SIG-M5 treated with dmso at 0.1 percent for 504 hours (cell line): ENCODE measurements around the gene ARHGAP6.
"Not testable (repeated sequence)": the region's sequence is repeated elsewhere in the genome, so short reads cannot be mapped to it uniquely, and the experiment has no call there.

Experiments used
- DNase-seq: peaks from one replicate; lab custom pipeline; 2025; ENCODE audit not compliant: unreplicated experiment; lab: John Stamatoyannopoulos, UW

The ARHGAP6 gene

DNA sequence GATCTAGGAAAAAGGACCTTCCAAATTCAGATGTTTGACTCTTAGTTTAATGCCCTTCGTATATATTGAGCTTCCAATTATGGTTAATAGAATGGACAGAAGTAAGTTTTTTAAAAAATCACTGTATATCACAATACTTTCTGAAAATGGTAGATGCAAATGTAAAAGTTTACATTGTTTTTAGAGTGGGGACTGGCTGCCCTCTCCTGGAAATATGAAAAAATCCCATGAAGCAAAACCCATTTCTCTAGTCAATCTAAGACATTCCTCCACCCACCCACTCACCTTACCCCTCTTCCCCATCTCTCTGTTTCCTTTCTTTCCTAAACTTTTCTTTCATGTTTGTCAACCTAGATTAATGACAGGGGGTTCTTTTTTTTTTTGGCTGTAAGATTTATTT lies 134.5 kb downstream of the ARHGAP6 start:
- no peak for DNase-seq

DNA sequence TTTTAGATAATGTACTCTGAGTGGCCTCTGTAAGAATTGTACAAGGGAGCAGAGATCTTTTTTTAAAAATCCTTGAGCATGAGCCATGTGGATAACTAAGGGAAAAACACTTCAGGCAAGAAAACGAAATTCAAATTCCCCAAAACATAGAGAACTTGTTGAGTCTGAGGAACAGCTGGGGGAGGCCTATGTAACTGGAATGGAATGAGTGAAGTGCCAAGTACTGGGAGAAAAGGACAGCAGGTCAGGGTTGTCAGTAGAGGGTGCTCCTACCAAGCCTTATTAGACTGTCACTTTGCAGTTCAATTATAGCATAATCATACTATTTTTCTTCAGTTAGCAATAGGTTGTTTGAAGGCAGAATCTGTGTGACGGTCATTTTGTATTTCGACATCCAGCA lies 135.1 kb downstream of the ARHGAP6 start:
- no peak for DNase-seq

DNA sequence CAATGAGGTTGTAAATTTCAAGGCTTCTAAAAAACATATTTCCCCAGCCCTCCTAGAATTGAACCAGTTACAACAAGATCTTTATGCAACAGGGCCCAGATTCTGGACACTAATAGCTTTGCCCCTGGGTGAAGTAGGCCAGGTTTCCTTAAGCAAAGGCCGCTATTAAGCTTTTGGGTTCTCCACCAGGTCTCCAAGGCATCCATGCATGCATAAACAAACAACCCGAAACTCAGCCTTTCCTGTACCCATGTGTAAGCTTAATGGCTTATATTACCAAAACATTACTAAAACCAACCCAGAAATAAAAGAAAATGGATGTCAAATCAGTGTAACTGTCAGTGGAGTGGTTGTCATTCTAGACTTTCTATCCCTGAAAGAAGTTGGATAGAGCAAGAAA lies 137.1 kb downstream of the ARHGAP6 start:
- no peak for DNase-seq

DNA sequence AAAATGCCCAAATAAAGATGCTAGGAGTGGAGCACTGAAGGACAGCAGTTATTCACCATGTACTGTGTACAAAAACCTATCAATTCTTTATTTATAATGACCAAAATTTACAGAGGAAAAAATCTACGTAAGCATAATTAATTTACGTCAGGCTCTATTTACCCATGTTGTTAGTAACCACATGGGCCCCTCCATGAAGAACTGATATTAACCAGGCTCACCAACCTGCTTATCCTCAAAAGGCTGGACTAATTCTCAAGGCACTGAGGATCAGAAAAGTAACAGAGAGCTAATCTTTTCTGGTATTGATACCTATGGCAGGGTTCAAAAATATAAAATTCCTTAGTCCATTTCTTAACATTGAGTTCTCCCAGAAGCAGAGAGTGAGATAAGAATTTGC lies 140.0 kb downstream of the ARHGAP6 start:
- DNase-seq, result no peak

DNA sequence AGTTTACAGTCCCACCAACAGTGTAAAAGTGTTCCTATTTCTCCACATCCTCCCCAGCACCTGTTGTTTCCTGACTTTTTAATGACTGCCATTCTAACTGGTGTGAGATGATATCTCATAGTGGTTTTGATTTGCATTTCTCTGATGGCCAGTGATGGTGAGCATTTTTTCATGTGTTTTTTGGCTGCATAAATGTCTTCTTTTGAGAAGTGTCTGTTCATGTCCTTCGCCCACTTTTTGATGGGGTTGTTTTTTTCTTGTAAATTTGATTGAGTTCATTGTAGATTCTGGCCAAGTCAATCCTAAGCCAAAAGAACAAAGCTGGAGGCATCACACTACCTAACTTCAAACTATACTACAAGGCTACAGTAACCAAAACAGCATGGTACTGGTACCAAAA lies 146.5 kb downstream of the ARHGAP6 start:
- not testable (repeated sequence) for DNase-seq

DNA sequence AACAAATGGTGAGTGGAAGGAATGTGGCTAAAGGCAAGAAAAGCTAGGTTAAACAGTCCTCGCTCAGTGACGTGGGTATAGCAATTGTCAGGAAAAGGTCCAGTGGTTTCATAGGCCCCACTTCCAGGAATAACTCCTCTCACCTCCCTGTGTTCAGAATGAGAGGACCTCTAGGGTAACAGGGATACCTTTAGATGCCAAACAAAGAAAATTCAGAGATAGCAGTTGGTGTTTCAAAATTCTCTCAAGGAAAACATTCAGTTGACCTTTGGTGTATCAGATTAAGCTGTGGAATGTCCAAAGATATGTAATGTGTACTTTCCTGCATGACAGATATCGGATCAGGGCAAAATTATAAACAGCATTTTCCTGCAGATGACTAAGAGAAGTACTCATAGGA lies 155.9 kb downstream of the ARHGAP6 start:
- DNase-seq, result no peak

DNA sequence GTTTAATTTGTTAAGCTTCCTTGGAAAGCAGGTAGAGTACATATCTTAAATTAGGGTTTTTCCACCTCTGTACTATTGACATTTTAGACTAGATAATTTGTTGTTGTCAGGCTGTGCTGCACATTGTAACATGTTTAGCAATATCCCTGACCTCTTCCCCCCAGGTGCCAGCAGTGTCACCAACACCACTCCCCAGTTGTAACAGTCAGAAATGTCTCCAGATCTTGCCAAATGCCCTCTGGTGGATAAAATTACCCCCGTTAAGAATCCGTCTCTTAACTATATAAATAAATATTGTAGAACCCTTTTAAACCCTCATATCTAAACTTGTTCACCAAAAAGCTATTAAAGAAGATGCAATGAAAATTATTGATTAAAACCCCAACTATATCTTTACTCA lies 161.5 kb downstream of the ARHGAP6 start:
- no peak for DNase-seq

DNA sequence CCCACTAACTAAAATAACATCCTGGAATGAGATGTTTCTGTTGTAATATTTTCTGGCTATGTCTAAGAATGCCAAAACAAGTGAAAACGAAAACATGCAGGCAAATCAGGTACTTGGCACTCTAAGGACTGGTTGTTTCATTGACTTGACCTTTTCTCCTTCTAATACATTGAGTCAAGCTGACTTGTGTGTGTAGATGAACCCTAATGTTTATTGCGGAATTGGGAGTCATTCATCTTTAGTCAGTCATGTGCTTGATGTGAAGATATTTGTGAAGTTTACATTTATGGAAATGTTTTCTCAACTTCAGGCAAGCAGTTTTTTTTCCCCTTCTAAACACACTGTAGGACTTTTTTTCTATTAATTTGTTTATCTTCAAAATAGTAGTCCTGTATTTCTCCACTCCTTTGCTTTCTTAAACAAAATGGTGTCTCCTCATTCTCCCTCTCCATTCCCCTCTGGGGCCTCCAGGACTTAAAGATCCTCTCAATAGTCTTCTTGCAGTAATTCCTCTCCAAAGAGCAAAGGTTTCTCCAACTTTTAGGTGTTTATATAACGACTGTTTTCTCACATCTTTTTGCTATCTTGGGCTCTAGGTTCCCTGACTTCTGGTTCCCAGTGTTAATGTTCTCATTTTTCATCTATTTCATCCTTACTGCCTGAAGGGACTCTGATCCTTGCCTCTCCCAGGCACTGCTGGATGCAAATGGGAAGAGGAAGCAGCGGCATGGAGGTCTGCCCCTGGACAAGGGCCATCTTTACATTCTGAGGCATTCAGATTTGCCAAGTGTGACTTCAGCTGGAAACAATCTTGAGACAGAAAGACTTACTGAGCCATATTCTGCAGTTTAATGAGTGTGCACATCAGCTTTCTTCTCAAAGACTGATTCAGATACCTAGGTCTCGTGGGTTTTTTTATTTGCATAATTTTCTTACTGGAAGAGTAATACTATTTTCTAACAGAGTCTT lies 166.4 kb downstream of the ARHGAP6 start:
- no peak for DNase-seq

DNA sequence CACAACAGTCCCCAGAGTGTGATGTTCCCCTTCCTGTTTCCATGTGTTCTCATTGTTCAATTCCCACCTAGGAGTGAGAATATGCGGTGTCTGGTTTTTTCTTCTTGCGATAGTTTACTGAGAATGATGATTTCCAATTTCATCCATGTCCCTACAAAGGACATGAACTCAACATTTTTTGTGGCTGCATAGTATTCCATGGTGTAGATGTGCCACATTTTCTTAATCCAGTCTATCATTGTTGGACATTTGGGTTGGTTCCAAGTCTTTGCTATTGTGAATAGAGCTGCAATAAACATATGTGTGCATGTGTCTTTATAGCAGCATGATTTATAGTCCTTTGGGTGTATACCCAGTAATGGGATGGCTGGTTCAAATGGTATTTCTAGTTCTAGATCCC lies 174.3 kb downstream of the ARHGAP6 start:
- DNase-seq, result not testable (repeated sequence)

DNA sequence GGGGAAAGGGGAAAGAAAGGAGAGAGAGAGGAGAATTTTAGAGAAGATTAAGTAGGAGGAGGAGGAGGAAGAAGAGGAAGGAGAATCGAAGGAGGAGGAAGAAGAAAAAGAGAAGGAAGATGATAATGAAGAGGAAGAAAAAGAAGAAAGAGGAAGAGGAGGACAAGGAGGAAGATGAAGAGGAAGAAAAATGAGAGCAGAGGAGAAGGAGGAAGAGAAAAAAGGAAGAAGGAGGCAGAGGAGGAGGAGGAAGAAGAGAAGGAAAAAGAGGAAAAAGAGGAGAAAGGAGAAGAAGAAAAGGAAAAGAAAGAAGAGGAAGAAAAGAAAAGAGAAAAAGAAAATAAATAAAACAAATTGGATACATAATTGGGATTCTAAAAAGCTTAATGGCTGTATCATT lies 181.4 kb downstream of the ARHGAP6 start:
- DNase-seq, result no peak

DNA sequence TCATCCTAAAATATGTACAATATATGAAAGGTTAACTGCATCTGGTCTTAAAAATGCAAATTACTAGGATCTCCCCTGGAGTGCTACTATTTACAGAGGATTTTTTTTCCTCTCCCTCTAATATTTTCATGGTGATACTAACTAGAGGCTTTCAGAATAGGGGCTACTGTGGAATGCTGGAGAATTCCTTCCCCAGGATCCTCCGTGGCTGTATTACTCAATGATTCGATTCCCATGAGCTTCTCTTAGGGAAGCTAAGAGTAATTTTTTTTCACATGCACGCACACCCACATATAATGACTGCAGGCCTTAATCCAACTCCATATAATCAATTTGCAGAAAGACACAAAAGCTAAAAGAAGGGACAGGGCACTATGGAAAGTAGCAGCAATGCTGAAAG lies 184.7 kb downstream of the ARHGAP6 start:
- no peak for DNase-seq

DNA sequence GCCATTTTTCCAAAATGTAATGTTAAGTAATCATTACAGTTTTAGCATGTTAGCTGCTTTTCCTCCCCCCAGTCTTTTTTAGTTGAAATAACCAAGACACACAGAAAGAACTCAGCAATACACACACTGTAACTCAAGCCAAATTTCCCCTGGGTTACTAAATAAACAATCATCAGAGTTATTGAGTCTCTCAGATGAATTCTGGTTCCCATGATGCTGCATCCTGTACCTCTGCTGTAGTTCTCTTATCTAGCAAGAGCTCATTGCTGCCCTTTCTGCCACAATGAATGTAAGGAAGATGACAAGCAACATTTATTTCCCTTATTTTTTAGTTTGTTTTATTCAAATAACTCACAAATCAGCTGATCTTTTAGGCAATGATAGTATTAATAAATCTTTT lies 185.1 kb downstream of the ARHGAP6 start:
- no peak for DNase-seq

DNA sequence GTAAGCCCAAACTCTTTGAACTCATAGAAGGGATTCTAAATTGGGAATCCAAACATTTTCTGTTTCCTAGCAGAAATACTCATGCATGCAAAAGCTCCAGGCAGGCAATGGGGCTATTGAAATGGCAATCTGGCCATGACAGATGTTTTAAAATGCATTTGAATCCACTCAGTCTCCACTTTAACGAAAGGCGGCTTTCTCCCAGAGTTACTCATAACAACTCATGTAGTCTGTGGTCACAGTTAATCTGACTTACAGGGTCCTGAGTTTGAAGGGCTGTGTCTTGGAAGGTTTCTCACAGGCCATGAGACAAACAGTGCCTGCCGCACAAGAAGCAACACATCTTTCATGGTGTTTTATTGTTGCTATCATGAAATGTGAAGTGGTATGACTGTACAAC lies 186.8 kb downstream of the ARHGAP6 start:
- no peak for DNase-seq

DNA sequence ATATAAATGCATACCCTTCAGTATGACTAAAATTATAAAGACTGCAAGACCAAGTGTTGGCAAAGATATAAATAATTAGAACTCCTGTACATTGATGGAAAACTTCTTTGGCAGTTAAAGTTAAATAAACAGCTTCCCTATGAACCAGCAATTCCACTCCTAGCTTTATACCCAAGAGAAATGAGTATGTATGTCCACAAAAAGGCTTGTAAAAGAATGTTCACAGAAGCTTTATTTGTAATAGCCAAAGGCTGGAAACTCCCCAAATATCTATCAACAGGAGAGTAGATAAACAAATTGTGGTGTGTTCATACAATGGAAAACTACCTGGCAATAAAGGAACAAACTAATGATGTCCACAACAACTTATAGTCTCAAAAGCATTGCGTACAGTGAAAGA lies 187.7 kb downstream of the ARHGAP6 start:
- DNase-seq, result no peak

DNA sequence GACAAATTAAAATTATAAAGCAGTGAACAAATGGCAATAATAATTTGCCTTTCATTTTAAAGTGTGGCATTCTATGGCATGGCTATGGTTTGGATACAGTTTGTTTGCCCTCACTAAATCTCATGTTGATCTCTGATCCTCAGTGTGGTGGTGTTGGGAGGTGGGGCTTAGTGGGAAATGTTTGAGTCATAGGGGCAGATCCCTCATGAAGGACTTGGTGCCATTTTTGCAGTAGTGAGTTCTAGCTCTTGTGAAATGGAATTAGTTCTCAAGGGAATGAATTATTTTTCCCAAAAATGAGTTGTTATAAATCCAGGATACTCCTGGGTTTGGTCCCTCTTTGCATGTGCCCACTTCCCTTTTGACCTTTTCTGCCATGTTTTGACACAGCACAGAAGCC lies 191.1 kb downstream of the ARHGAP6 start:
- DNase-seq, result no peak

DNA sequence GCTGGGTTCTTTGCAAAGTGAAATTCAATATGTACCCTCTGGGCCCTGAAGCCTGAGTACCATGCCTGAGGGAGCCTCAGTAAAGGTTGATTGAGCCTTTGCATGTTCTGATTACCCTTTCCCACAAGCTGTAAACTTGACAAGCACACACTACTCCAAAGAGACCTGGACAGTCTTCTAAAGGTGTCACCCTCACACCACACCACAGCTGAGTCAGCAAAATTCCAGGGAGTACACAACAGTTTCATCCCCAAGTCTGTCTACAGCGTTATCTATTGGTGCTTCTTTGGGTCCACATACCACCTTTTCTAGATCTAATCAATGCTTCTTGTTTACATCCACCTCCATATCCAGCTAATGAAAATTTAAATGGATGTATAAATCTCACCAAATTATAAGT lies 191.7 kb downstream of the ARHGAP6 start:
- DNase-seq, result no peak

DNA sequence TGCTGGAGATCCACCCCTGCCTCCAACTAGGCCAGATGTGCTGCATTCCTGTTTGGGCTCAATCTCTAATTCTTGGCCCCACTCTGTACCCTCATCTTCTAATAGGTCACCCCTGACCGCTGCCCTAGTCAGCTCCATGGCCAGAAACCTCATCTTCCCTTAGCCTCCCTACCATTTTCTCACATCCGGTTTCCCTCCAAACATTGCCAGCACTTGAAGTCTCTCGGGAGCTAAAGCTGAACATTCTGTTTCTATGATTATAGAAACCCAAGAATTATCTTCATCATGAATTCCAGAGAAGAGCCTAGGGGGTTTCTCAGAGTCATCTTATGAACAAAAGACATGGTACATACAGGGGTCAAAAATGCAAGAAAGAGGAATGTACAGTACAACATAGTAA lies 192.8 kb downstream of the ARHGAP6 start:
- DNase-seq, result no peak

DNA sequence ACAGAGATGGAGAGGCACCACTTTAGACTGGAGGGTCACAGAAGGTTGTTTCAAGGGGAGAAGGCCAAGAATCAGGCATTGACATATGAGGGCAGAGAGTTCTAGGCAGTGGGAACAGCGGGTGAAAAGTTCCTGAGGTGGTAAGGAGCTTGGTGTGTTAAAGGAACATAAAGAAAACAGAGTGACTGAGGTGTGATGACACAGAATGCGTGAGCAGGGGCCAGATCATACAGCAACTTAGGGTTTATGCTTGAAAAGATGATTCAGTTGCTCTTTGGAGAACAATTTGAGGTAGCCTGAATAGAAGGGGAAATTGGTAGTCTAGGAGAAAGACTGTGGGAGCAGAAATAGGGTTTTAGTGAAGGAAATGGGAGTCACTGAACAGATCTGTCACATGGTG lies 193.3 kb downstream of the ARHGAP6 start:
- DNase-seq, result no peak

DNA sequence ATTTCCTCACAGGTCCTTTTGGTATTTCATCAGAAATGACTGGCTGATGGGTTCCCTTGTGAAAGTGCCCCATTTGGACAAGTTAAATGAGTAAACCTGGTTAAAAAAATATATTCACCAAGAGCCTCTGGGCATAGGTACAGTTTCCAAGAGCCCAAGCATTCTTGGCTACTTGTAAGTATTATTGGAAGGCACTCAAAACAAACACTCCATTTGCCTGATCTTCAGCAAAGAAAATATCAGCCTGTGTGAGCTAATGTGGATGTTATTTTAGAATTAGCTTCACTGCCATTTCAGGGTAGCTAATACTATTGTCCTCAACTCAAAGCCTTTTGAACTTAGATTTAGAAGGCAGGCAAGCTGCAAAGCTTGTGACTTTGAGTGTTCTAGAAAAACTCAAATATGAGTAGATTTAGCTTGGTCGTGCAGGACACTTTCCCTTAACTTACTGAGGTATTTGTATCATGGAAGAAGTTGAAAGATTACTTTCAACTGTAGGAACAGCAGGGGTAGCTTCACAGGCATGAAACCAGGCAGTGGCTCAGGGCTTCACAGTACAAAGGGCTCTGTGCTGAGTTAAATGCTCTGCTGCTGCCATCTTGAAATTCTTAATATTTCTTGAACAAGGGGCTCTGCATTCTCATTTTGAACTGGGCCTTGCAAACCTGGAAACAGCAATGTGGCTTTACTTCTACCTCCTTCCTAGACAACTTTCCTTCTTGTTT lies 195.3 kb downstream of the ARHGAP6 start:
- DNase-seq, result no peak

DNA sequence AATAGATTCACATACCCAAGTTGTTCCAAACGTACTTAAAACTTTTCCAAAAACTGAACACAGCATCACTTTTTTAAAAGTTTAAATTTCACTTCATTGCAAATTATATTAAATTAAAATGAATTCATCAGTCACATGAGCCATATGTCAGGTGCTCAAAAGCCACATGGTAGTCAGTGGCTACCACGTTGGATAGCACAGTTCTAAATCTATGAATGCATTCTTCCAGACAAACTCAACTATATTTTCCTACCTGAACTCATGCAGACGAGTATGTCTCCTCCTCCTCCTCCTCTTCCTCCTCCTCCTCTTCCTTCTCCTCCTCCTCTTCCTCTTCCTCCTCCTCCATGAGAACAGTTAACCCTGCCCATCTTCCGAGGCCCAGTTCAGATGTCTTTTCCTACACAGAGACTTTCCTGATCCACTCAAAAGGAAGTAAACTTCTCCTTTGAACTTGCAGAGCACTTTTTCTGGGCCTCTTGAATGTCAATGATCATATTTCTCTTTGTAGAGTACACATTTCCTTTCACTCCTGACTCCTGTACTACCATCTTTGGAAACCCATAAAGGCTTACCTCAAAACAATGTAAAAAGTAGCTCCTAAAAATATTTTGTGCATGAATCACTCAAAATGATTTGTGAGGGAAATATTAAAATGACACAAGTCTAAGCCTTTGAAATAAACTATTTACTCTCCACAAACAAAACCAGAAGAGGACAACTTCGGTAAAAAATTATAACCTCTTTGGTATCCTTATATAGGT lies 199.9 kb downstream of the ARHGAP6 start:
- DNase-seq, result no peak

DNA sequence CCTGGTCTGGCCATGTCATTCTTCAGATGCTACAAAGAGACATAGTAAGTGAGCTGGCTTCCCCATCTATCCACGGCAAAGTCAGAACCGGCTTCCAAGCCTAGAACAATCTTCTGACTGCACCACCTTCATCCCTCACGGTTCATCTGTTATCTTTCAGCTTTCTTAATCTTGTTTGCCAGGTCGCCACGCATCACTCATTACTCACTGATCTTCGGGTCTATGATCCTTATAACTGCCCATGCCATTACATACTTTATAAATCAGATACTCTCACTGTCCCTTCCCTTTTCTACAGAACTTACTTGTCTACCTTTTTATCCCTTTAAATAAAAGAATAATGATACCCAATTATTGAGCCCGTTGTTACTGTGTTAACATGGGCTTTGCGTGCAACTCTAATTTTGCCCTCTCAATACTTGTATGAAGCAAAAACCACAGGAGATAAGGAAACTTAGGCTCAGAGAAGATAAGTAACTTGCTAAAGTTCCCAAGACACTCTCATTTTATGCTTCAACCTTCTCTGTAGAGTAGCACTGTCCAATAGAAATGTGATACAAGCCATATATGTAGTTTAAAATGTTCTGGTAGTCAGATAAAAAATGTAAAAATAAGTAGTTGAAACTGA lies 200.8 kb downstream of the ARHGAP6 start:
- DNase-seq, result no peak
